Smooth muscle cell (in vitro differentiated cells): ENCODE measurements around the gene OTOA. TPM values are rescaled to one million over a fixed set of nuclear protein-coding genes. Genes with fewer than 3 reads are reported as not detected.
"Not testable (repeated sequence)": the region's sequence is repeated elsewhere in the genome, so short reads cannot be mapped to it uniquely, and the experiment has no call there.

Experiments used
- DNase-seq: peaks from one replicate; lab custom pipeline; 2025; ENCODE audit not compliant: unreplicated experiment; lab: John Stamatoyannopoulos, UW
- H2AFZ ChIP-seq: fragments of 200-600 bp; sonication (generic); 2 replicates; pipeline ENCODE4 v1.6.0; 2016; ENCODE audit warnings: antibody characterized with exemption, low read depth, mild to moderate bottlenecking
- H3F3A ChIP-seq: fragments of 200-600 bp; sonication (generic); 2 replicates; pipeline ENCODE4 v1.6.0; 2017; ENCODE audit warnings: antibody characterized with exemption, low read depth
- H3K27ac ChIP-seq: fragments of 200-600 bp; sonication (generic); 2 replicates; pipeline ENCODE4 v1.5.1; 2016; ENCODE audit warnings: low read depth, mild to moderate bottlenecking
- H3K27me3 ChIP-seq: fragments of 200-600 bp; sonication (generic); 2 replicates; pipeline ENCODE4 v1.6.1; 2016; ENCODE audit warnings: low read depth, mild to moderate bottlenecking
- H3K36me3 ChIP-seq: fragments of 200-600 bp; sonication (generic); 2 replicates; pipeline ENCODE4 v1.5.1; 2016; ENCODE audit warnings: low read depth
- H3K4me1 ChIP-seq: fragments of 200-600 bp; sonication (generic); 2 replicates; pipeline ENCODE4 v1.5.1; 2016; ENCODE audit warnings: low read depth
- H3K4me2 ChIP-seq: fragments of 200-600 bp; sonication (generic); 2 replicates; pipeline ENCODE4 v1.6.0; 2016; ENCODE audit warnings: mild to moderate bottlenecking
- H3K4me3 ChIP-seq: fragments of 200-600 bp; sonication (generic); 2 replicates; pipeline ENCODE4 v1.5.1; 2016; ENCODE audit warnings: mild to moderate bottlenecking
- H3K79me2 ChIP-seq: fragments of 200-600 bp; sonication (generic); 2 replicates; pipeline ENCODE4 v1.6.0; 2016; ENCODE audit warnings: low read depth, mild to moderate bottlenecking
- H3K9ac ChIP-seq: fragments of 200-600 bp; sonication (generic); 2 replicates; pipeline ENCODE4 v1.6.0; 2016; ENCODE audit warnings: low read depth
- H3K9me3 ChIP-seq: fragments of 200-600 bp; sonication (generic); replicated peaks from 2 replicates; pipeline ENCODE4 v1.5.1; 2016; ENCODE audit warnings: low read depth
- H4K20me1 ChIP-seq: fragments of 200-600 bp; sonication (generic); 2 replicates; pipeline ENCODE4 v1.6.0; 2016; ENCODE audit warnings: low read depth
- CTCF ChIP-seq: fragments of 200-600 bp; sonication (generic); IDR thresholded peaks from 2 replicates; pipeline ENCODE4 v1.5.1; 2017; ENCODE audit warnings: borderline replicate concordance, mild to moderate bottlenecking, antibody characterized with exemption; ENCODE audit not compliant: insufficient read depth, poor library complexity, severe bottlenecking
- WGBS: methylation state at CpG from one replicate; pipeline ENCODE4 v1.1.7; 2016; ENCODE audit warnings: low lambda C conversion rate; 5-methylcytosine and 5-hydroxymethylcytosine counted together
- polyA plus RNA-seq: library from polyadenylated mRNA; unstranded; fragments of >200 nt; fragmentation: Nextera tagmentation; extraction: Ambion mirVana; gene quantifications from 2 replicates; pipeline ENCODE4 v1.2.1, GENCODE V29; 2016
- total RNA-seq: library from RNA; depleted of rRNA; stranded (reverse); fragments of >200 nt; gene quantifications from 2 replicates; pipeline ENCODE4 v1.2.3, GENCODE V29; 2014

Gene OTOA
- total and polyA plus RNA-seq, 2 experiments from 2014 or later, result not detected

DNA sequence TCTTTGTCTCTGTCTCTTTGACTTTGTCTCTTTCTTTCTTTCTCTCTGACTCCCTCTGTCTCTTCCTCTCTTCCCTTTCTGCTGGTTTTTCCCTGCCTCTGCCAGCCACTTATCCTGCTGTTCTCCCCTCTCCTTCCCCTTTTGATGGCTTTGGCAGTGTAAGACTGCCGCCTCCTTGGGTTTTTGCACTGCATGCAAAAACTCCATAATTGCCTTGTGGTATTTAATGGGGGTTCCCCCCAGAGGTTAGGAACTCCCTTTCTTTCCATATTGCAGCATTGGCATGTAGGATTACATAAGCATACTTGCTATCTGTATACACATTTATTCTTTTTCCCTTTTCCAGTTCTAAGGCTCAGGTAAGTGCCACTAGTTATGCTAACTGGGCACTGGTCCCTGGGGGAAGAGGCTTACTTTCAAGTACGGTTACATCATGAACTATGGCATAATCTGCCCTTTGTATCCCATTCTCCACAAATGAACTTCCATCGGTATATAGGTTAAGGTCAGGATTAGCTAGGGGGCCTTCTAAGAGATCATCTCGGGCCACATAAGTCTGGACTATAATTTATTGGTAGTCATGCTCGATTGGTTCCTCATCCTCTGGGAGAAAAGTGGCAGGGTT lies 31.7 kb upstream of the OTOA start:
- not testable (repeated sequence) for H3K4me2 ChIP-seq, H4K20me1 ChIP-seq, H3K36me3 ChIP-seq, H3K79me2 ChIP-seq, H3K9ac ChIP-seq, H3F3A ChIP-seq, H2AFZ ChIP-seq, H3K27ac ChIP-seq, H3K4me1 ChIP-seq, H3K27me3 ChIP-seq, H3K4me3 ChIP-seq, H3K9me3 ChIP-seq, DNase-seq
- whole genome bisulfite sequencing, result 94% methylated on average over 5 of the region's 5 CpGs

GRCh38 chr16:21634216-21634615 lies 29.6 kb upstream of the OTOA start:
- Histone ChIP-seq H3K79me2 (peaks cover 8% of the 10 kb centered on the region), H3K9me3 (no peaks in the 10 kb centered on the region), H4K20me1 (peaks cover 10% of the 10 kb centered on the region), H3K9ac (no peak overlapping the region), H3K4me1 (no peaks in the 10 kb centered on the region), H3K27me3 (no peaks in the 10 kb centered on the region), H3K4me2 (no peak overlapping the region), H3K36me3 (peaks cover 3% of the 10 kb centered on the region), H2AFZ (no peak overlapping the region), H3K4me3 (no peak overlapping the region), H3K27ac (no peak overlapping the region), H3F3A (peaks cover 11% of the 10 kb centered on the region)
- DNase-seq, result no peak
- 85% methylated on average over 5 of the region's 5 CpGs for WGBS
- TF ChIP-seq CTCF, result no peak

- peaks cover 13% of the 10 kb centered on the region for H3K79me2 ChIP-seq
- 93% methylated on average over 9 of the region's 9 CpGs for WGBS
- H3K36me3 ChIP-seq, result not testable (repeated sequence)
Observed at GRCh38 chr16:21635694-21636093, 28.1 kb upstream of the OTOA start.

DNA sequence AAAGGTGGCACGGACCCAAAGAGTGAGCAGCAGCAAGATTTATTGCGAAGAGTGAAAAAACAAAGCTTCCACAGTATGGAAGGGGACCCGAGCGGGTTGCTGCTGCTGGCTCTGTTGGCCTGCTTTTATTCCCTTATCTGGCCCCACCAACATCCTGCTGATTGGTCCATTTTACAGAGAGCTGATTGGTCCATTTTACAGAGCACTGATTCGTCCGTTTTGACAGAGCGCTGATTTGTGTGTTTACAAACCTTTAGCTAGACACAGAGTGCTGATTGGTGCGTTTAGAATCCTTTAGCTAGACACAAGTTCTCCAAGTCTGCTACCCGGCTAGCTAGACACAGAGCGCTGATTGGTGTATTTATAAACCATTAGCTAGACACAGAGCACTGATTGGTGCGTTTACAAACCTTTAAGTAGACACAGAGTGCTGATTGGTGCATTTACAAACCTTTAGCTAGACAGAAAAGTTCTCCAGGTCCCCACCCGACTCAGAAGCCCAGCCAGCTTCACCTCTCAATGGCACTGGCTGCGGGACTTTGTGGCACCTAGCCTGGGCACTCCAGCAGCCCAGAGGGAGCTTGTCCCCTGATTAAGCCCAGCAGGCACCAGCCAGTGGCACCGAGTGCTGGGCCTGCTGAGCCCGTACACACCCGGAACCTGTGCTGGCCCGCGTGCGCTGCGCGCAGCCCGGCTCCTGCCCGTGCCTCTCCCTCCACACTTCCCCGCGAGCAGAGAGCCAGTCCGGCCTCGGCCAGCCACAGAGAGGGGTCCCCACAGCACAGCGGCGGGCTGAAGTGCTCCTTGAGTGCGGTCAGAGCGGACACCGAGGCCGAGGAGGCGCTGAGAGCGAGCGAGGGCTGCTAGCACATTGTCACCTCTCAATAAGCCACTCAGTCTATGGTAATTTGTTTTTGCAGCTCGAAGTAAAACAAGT lies 26.5 kb upstream of the OTOA start:
- no peak overlapping the region for H3K4me2 ChIP-seq
- H3K4me3 ChIP-seq, result no peak overlapping the region
- no peaks in the 10 kb centered on the region for H3K36me3 ChIP-seq
- peaks cover 8% of the 10 kb centered on the region for H3K79me2 ChIP-seq
- WGBS, result 98% methylated on average over 37 of the region's 37 CpGs
- H3K4me1 ChIP-seq, result no peaks in the 10 kb centered on the region
- no peak for TF ChIP-seq CTCF
- H3K27ac ChIP-seq, result no peak overlapping the region
- no peaks in the 10 kb centered on the region for H3K9me3 ChIP-seq
- no peaks in the 10 kb centered on the region for H3K27me3 ChIP-seq
- no peak overlapping the region for H2AFZ ChIP-seq
- no peak for DNase-seq
- H3F3A ChIP-seq, result peaks cover 11% of the 10 kb centered on the region
- H4K20me1 ChIP-seq, result peaks cover 29% of the 10 kb centered on the region
- no peak overlapping the region for H3K9ac ChIP-seq

More at GRCh38 chr16:21635694-21636093, 28.1 kb upstream of the OTOA start:
- not testable (repeated sequence) for H2AFZ ChIP-seq, H3K9me3 ChIP-seq, H3K4me2 ChIP-seq, H3K27ac ChIP-seq, H3K4me3 ChIP-seq, H3K4me1 ChIP-seq, H3K27me3 ChIP-seq, DNase-seq, H3K9ac ChIP-seq
- Histone ChIP-seq H4K20me1 (peaks cover 16% of the 10 kb centered on the region), H3F3A (peaks cover 11% of the 10 kb centered on the region)
